ENCODE results near the gene GZMM. TPM values are rescaled to one million over a fixed set of nuclear protein-coding genes. Genes with fewer than 3 reads are reported as not detected.

Gene GZMM
- total and polyA plus RNA-seq, 4 donors: 0.74 to 3.0 (median 2.5) TPM

DNA sequence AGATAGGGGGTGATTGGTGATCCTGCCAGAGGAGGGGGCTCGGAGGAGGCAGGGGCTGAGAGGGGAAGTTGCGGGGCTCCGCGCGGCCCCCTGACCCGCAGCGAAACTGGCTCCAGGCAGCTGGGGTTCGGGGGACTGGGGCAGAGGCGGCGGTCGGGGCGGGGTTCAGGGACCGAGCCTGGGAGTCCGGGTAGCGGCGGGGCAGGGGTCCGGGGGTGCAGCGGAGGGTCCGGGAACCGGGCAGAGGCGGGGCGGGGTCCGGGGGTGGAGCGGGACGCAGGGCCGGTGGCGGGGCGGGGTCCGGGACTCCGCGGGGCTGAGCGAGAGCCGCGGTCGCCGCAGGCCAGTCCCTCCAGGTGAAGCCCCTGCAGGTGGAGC lies 46.4 kb upstream of the GZMM start:
- DNase-seq (no peak), ATAC-seq (ENCODE audit: insufficient read depth, low FRiP score) (no peak)
- H3K27me3 ChIP-seq (ENCODE audit: control insufficient read depth in 3 of 3, insufficient read depth in 3 of 3, low read length in 2 of 3): peaks cover 0 to 29% (median 13%) of the 10 kb centered on the region in 3 donors
- H3K4me3 ChIP-seq: no peak overlapping the region
- H3K4me1 ChIP-seq (ENCODE audit: control insufficient read depth in 5 of 5, insufficient read depth in 5 of 5, low read length in 5 of 5): peaks cover 0 to 7% (median 0%) of the 10 kb centered on the region in 5 donors
- TF ChIP-seq, protein P1, sequence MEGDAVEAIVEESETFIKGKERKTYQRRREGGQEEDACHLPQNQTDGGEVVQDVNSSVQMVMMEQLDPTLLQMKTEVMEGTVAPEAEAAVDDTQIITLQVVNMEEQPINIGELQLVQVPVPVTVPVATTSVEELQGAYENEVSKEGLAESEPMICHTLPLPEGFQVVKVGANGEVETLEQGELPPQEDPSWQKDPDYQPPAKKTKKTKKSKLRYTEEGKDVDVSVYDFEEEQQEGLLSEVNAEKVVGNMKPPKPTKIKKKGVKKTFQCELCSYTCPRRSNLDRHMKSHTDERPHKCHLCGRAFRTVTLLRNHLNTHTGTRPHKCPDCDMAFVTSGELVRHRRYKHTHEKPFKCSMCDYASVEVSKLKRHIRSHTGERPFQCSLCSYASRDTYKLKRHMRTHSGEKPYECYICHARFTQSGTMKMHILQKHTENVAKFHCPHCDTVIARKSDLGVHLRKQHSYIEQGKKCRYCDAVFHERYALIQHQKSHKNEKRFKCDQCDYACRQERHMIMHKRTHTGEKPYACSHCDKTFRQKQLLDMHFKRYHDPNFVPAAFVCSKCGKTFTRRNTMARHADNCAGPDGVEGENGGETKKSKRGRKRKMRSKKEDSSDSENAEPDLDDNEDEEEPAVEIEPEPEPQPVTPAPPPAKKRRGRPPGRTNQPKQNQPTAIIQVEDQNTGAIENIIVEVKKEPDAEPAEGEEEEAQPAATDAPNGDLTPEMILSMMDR (IDR thresholded peaks at IDR 0.05; ENCODE audit: control extremely low read depth, extremely low read depth): no peak
- H3K27ac ChIP-seq (ENCODE audit: low read depth in 1 of 2, low read length in 1 of 2): no peak overlapping the region
- H3K9me3 ChIP-seq (ENCODE audit: control insufficient read depth in 4 of 4, insufficient read depth in 3 of 4, low read length in 3 of 4): peaks cover 0 to 3% (median 0%) of the 10 kb centered on the region in 4 donors
- WGBS, 2 donors: 1 to 2% methylated on average over 16 to 36 of the region's 36 CpGs
- H3K9ac ChIP-seq (ENCODE audit: insufficient read depth in 1 of 2, low read length in 2 of 2): no peak overlapping the region
- no peaks in the 10 kb centered on the region for H3K36me3 ChIP-seq (ENCODE audit: control insufficient read depth in 4 of 4, insufficient read depth in 4 of 4, low read length in 4 of 4)

DNA sequence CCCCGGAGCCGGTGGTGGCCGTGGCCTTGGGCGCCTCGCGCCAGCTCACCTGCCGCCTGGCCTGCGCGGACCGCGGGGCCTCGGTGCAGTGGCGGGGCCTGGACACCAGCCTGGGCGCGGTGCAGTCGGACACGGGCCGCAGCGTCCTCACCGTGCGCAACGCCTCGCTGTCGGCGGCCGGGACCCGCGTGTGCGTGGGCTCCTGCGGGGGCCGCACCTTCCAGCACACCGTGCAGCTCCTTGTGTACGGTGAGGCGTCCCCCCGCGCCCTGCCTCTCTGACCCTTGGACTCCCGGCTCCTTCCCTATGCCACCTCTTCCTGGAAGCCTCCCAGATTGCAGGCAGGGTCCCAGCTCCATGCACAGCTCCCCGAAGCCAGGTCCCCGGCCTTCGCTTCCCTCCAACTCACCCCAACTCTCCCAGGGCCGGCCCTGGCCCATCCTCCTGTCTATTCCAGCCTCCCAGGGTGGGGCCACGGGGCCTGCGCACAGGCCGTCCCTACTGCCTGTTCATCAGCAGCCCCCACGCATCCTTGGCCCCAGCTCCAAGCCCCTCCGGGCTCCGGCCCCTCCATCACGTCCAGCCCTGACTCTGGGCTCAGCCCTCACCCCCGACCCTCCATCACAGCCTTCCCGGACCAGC lies 45.9 kb upstream of the GZMM start:
- Histone ChIP-seq H3K4me3 (no peak overlapping the region), H3K9ac (ENCODE audit: insufficient read depth in 1 of 2, low read length in 2 of 2) (no peak overlapping the region), H3K4me1 (ENCODE audit: control insufficient read depth in 5 of 5, insufficient read depth in 5 of 5, low read length in 5 of 5) (peaks cover 0 to 7% (median 0%) of the 10 kb centered on the region in 5 donors), H3K9me3 (ENCODE audit: control insufficient read depth in 4 of 4, insufficient read depth in 3 of 4, low read length in 3 of 4) (peaks cover 0 to 3% (median 0%) of the 10 kb centered on the region in 4 donors), H3K27ac (ENCODE audit: low read depth in 1 of 2, low read length in 1 of 2) (no peak overlapping the region), H3K36me3 (ENCODE audit: control insufficient read depth in 4 of 4, insufficient read depth in 4 of 4, low read length in 4 of 4) (no peaks in the 10 kb centered on the region), H3K27me3 (ENCODE audit: control insufficient read depth in 3 of 3, insufficient read depth in 3 of 3, low read length in 2 of 3) (peaks cover 0 to 29% (median 13%) of the 10 kb centered on the region in 3 donors)
- WGBS, 2 donors: 7 to 16% methylated on average over 39 to 50 of the region's 50 CpGs
- DNase-seq: no peak
- TF ChIP-seq, protein P1 (IDR thresholded peaks at IDR 0.05; ENCODE audit: control extremely low read depth, extremely low read depth): no peak
- no peak for ATAC-seq (ENCODE audit: insufficient read depth, low FRiP score)

DNA sequence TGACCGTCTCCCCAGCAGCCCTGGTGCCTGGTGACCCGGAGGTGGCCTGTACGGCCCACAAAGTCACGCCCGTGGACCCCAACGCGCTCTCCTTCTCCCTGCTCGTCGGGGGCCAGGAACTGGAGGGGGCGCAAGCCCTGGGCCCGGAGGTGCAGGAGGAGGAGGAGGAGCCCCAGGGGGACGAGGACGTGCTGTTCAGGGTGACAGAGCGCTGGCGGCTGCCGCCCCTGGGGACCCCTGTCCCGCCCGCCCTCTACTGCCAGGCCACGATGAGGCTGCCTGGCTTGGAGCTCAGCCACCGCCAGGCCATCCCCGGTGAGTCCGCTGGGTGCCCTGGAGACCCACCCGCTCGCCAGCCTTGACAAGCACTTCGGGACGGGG lies 45.4 kb upstream of the GZMM start:
- no peak overlapping the region for H3K4me3 ChIP-seq
- 26 to 27% methylated on average over 18 to 26 of the region's 26 CpGs for WGBS, 2 donors
- H3K9ac ChIP-seq (ENCODE audit: insufficient read depth in 1 of 2, low read length in 2 of 2): no peak overlapping the region
- peaks cover 0 to 7% (median 0%) of the 10 kb centered on the region in 5 donors for H3K4me1 ChIP-seq (ENCODE audit: control insufficient read depth in 5 of 5, insufficient read depth in 5 of 5, low read length in 5 of 5)
- TF ChIP-seq, protein P1 (IDR thresholded peaks at IDR 0.05; ENCODE audit: control extremely low read depth, extremely low read depth): no peak
- peaks cover 0 to 3% (median 0%) of the 10 kb centered on the region in 4 donors for H3K9me3 ChIP-seq (ENCODE audit: control insufficient read depth in 4 of 4, insufficient read depth in 3 of 4, low read length in 3 of 4)
- DNase-seq (no peak), ATAC-seq (ENCODE audit: insufficient read depth, low FRiP score) (no peak)
- H3K27me3 ChIP-seq (ENCODE audit: control insufficient read depth in 3 of 3, insufficient read depth in 3 of 3, low read length in 2 of 3): peaks cover 0 to 29% (median 13%) of the 10 kb centered on the region in 3 donors
- no peaks in the 10 kb centered on the region for H3K36me3 ChIP-seq (ENCODE audit: control insufficient read depth in 4 of 4, insufficient read depth in 4 of 4, low read length in 4 of 4)
- H3K27ac ChIP-seq (ENCODE audit: low read depth in 1 of 2, low read length in 1 of 2): no peak overlapping the region

All from lung (tissue), 12 donors.